CD8-positive, alpha-beta memory T cell (primary cell): ENCODE results near the gene PRPF38A. TPM values are rescaled to one million over a fixed set of nuclear protein-coding genes. Genes with fewer than 3 reads are reported as not detected.

Source experiments
- CTCF ChIA-PET: fragments of 350-600 bp; sonication (Branson Sonifier 250); formaldehyde crosslinking; loops from one replicate; lab custom pipeline; 2021; ENCODE audit warnings: antibody characterized with exemption; lab: Charles Lee
- POLR2A ChIA-PET: fragments of 350-600 bp; sonication (Branson Sonifier 250); formaldehyde crosslinking; loops from one replicate; lab custom pipeline; 2021; ENCODE audit warnings: antibody characterized with exemption; lab: Charles Lee
- DNase-seq, 5 donors: peaks; one replicate each; pipeline versions ENCODE4 v3.0.0 to v3.0.0-alpha.2; 2020 to 2022; ENCODE audit warnings: mixed read lengths in 1 of 5
- H3K27ac ChIP-seq: one replicate; pipeline ENCODE4 v1.7.0; 2013; ENCODE audit warnings: low read depth, mild to moderate bottlenecking, low read length, moderate library complexity
- H3K27me3 ChIP-seq: 2 replicates; pipeline ENCODE4 v1.7.0; 2013; ENCODE audit warnings: low read length, mild to moderate bottlenecking; ENCODE audit not compliant: insufficient read depth, poor library complexity, severe bottlenecking
- H3K36me3 ChIP-seq: 2 replicates; pipeline ENCODE4 v1.7.0; 2013; ENCODE audit warnings: mild to moderate bottlenecking, low read length, moderate library complexity; ENCODE audit not compliant: insufficient read depth
- H3K4me1 ChIP-seq: 2 replicates; pipeline ENCODE4 v1.7.0; 2013; ENCODE audit warnings: mild to moderate bottlenecking, low read length, moderate library complexity; ENCODE audit not compliant: insufficient read depth
- H3K4me3 ChIP-seq: 2 replicates; pipeline ENCODE4 v1.7.0; 2013; ENCODE audit warnings: mild to moderate bottlenecking, low read length
- H3K9me3 ChIP-seq: 2 replicates; pipeline ENCODE4 v1.7.0; 2013; ENCODE audit warnings: mild to moderate bottlenecking, low read length
- H3K27ac Mint-ChIP-seq, 8 donors: one replicate each; pipeline ENCODE4 v1.8.0; 2020 to 2021; ENCODE audit warnings: mixed read lengths in 8 of 8, mild to moderate bottlenecking in 6 of 8, inconsistent platforms in 3 of 8, moderate library complexity in 3 of 8
- H3K27me3 Mint-ChIP-seq, 2 donors: one replicate each; pipeline ENCODE4 v1.8.0; 2020 to 2021; ENCODE audit warnings: mixed read lengths in 2 of 2, mild to moderate bottlenecking in 1 of 2, moderate library complexity in 1 of 2
- H3K36me3 Mint-ChIP-seq, 3 donors: one replicate each; pipeline ENCODE4 v1.8.0; 2020 to 2021; ENCODE audit warnings: mixed read lengths in 3 of 3, inconsistent platforms in 1 of 3, mild to moderate bottlenecking in 1 of 3
- H3K4me1 Mint-ChIP-seq, 3 donors: one replicate each; pipeline ENCODE4 v1.8.0; 2020 to 2021; ENCODE audit warnings: mixed read lengths in 3 of 3, inconsistent platforms in 1 of 3, mild to moderate bottlenecking in 1 of 3
- H3K4me3 Mint-ChIP-seq, 7 donors: one replicate each; pipeline ENCODE4 v1.8.0; 2020 to 2021; ENCODE audit warnings: mixed read lengths in 7 of 7, mild to moderate bottlenecking in 6 of 7, moderate library complexity in 4 of 7, inconsistent platforms in 2 of 7
- H3K9me3 Mint-ChIP-seq, 5 donors: one replicate each; pipeline ENCODE4 v1.8.0; 2020 to 2022; ENCODE audit warnings: mixed read lengths in 5 of 5, mild to moderate bottlenecking in 3 of 5, moderate library complexity in 2 of 5, inconsistent platforms in 1 of 5
- polyA plus RNA-seq: library from polyadenylated mRNA; unstranded; fragments of 300-500 nt; fragmentation: Illumina TruSeq; gene quantifications from one replicate; pipeline ENCODE4 v1.2.3, GENCODE V29; 2021
- total RNA-seq, 2 experiments: library from RNA; stranded (reverse); gene quantifications; one replicate each; pipeline ENCODE4 v1.2.3, GENCODE V29; 2021

The PRPF38A gene
- total and polyA plus RNA-seq, 3 experiments from 2014 or later, result 46.4 to 126 (median 123) TPM

DNA sequence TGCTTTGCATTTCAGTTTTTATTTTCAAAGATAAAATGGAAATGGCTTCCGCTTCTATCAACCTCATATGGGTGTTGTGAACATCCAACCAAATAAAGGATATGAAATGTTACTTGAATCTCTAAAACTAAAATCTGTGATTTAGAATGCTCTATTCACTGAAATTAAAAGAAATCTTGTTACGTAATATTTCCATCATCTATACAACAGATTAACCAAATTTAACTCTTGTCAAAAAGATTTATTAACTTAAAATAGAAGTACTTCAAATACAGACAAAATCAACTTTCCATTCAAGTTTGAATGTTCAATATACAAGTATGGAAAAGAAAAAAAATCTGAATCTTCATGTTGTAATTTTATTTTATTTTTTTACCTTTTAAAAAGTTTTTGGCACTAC, 18.7 kb downstream of the PRPF38A start:
- no peak overlapping the region for H3K4me3 Mint-ChIP-seq
- H3K4me1 Mint-ChIP-seq, result peaks cover 32 to 52% (median 50%) of the 10 kb centered on the region in 3 donors
- H3K27ac ChIP-seq, result peak overlapping the region; percentile 73
- peaks cover 44% of the 10 kb centered on the region for H3K4me1 ChIP-seq
- no peaks in the 10 kb centered on the region for H3K9me3 Mint-ChIP-seq
- ChIA-PET POLR2A (interaction anchor here (0.6 to 2.4 kb wide), 5 partner anchors 7 to 130 kb away, joined by 3 to 24 read pairs (median 4); partner anchors contain the start of genes CC2D1B, ORC1, PRPF38A and TUT4), CTCF (interaction anchor here (1.0 to 2.4 kb wide), 4 partner anchors 18 to 262 kb away, joined by 3 to 12 read pairs (median 4); partner anchors contain the start of genes ORC1, PRPF38A and TUT4)
- H3K27me3 Mint-ChIP-seq, result no peaks in the 10 kb centered on the region
- peaks cover 0 to 57% (median 18%) of the 10 kb centered on the region in 3 donors for H3K36me3 Mint-ChIP-seq
- H3K4me3 ChIP-seq, result no peak overlapping the region
- peaks cover 5% of the 10 kb centered on the region for H3K36me3 ChIP-seq
- H3K27ac Mint-ChIP-seq, result peak overlapping the region in 7 of 8 donors; percentile 3 to 88 (median 70)
- DNase-seq, result no peak
- no peaks in the 10 kb centered on the region for H3K9me3 ChIP-seq
- H3K27me3 ChIP-seq, result no peaks in the 10 kb centered on the region

DNA sequence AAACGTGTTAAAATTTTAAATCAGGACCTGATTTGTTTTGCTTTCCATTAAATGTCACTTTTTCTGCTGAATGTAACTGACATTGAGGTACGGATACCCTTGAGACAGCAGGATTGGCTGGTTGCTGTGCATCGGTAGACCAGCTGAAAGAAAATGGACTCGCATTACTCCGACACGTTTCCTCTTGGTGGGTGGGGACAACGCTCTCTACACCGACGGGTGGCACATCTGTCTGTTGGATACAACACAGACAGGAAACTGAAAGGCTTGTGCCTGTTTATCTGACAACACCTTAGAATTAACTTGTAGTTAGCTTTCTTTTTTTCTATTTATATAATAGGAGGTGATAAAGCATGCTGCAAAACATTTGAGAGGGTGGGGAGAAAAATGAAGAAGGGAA, 19.4 kb downstream of the PRPF38A start:
- ChIA-PET CTCF (interaction anchor here (0.7 to 2.4 kb wide), 6 partner anchors 19 to 262 kb away, joined by 3 to 12 read pairs (median 3); partner anchors contain the start of genes ORC1, PRPF38A and TUT4), POLR2A (interaction anchor here (0.5 to 2.4 kb wide), 9 partner anchors 8 to 271 kb away, joined by 3 to 24 read pairs (median 4); partner anchors contain the start of genes CC2D1B, ORC1, PRPF38A and SHISAL2A)
- H3K4me3 ChIP-seq, result peak overlapping the region; percentile 23
- peaks cover 39% of the 10 kb centered on the region for H3K4me1 ChIP-seq
- Mint-ChIP-seq H3K9me3 (no peaks in the 10 kb centered on the region), H3K4me1 (peaks cover 32 to 50% (median 47%) of the 10 kb centered on the region in 3 donors), H3K27me3 (no peaks in the 10 kb centered on the region), H3K27ac (peak overlapping the region; percentile 91 to 99 (median 96)), H3K4me3 (peak overlapping the region; percentile 15 to 87 (median 74)), H3K36me3 (peaks cover 0 to 53% (median 19%) of the 10 kb centered on the region in 3 donors)
- H3K27ac ChIP-seq, result peak overlapping the region; percentile 73
- H3K27me3 ChIP-seq, result no peaks in the 10 kb centered on the region
- DNase-seq, result peak; percentile 61 to 87 (median 71)
- H3K36me3 ChIP-seq, result no peaks in the 10 kb centered on the region
- no peaks in the 10 kb centered on the region for H3K9me3 ChIP-seq

DNA sequence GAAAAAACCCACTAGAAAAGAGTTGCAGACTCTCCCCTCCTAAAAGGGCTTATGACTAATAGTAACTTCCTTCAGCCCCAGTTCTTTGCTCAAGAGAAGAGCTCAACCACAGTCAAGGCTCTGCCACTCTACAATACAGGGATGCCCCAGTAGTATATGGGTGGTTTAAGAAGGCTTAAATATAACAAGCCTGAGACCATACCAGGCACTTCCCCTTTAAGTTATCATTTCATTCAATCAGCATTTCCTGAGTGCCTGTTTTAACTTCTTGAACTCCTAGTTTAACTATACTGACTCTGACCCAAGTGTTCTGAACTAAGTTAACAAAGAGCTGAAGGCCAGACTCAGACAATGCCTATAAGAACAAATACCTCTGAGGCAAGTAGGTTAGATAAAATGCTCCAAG, 19.8 kb downstream of the PRPF38A start:
- no peaks in the 10 kb centered on the region for H3K36me3 ChIP-seq
- ChIA-PET CTCF (interaction anchor here (0.7 to 2.4 kb wide), 6 partner anchors 19 to 262 kb away, joined by 3 to 12 read pairs (median 3); partner anchors contain the start of genes ORC1, PRPF38A and TUT4), POLR2A (interaction anchor here (0.5 to 2.4 kb wide), 9 partner anchors 8 to 330 kb away, joined by 3 to 24 read pairs (median 4); partner anchors contain the start of genes CC2D1B, ORC1, PRPF38A and SHISAL2A)
- peak in 3 of 5 donors; percentile 24 to 69 (median 64) for DNase-seq
- peak overlapping the region; percentile 73 for H3K27ac ChIP-seq
- Mint-ChIP-seq H3K27me3 (no peaks in the 10 kb centered on the region), H3K4me1 (peaks cover 32 to 49% (median 46%) of the 10 kb centered on the region in 3 donors), H3K9me3 (no peaks in the 10 kb centered on the region), H3K4me3 (peak overlapping the region; percentile 15 to 87 (median 74)), H3K27ac (peak overlapping the region; percentile 91 to 99 (median 96)), H3K36me3 (peaks cover 0 to 52% (median 19%) of the 10 kb centered on the region in 3 donors)
- peaks cover 37% of the 10 kb centered on the region for H3K4me1 ChIP-seq
- H3K27me3 ChIP-seq, result no peaks in the 10 kb centered on the region
- no peaks in the 10 kb centered on the region for H3K9me3 ChIP-seq
- peak overlapping the region; percentile 23 for H3K4me3 ChIP-seq

DNA sequence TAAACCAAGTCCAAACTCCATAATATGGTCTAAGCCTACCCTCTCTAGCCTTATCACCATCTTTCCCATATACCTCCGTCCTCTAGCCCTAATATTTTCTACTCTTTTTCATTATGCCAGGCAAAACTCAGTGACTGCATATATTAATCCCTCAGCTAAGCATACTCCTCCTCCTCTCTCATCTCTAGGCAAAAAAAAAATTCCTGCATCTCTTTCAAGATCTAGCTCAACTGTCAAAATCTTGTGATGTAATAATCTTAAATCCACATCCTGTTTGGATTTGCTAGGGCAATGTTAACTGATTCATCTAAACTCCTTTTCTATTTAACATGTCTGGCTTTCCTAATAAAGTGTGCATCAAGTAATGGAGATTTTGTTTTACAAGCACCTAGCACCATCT, 20.4 kb downstream of the PRPF38A start:
- peak in 1 of 5 donors; percentile 15 for DNase-seq
- Mint-ChIP-seq H3K4me3 (peak overlapping the region; percentile 33 to 87 (median 68)), H3K27me3 (no peaks in the 10 kb centered on the region), H3K4me1 (peaks cover 29 to 43% (median 40%) of the 10 kb centered on the region in 3 donors), H3K36me3 (peaks cover 0 to 48% (median 16%) of the 10 kb centered on the region in 3 donors), H3K9me3 (no peaks in the 10 kb centered on the region), H3K27ac (peak overlapping the region; percentile 91 to 99 (median 96))
- Histone ChIP-seq H3K4me3 (peak overlapping the region; percentile 23), H3K36me3 (no peaks in the 10 kb centered on the region), H3K4me1 (peaks cover 37% of the 10 kb centered on the region), H3K27me3 (no peaks in the 10 kb centered on the region), H3K27ac (peak overlapping the region; percentile 73), H3K9me3 (no peaks in the 10 kb centered on the region)
- POLR2A ChIA-PET, result interaction anchor here (0.6 to 2.4 kb wide), 6 partner anchors 8 to 330 kb away, joined by 3 to 24 read pairs (median 4); partner anchors contain the start of genes ORC1, PRPF38A, SHISAL2A and TUT4
- CTCF ChIA-PET, result interaction anchor here (2.4 kb wide), 1 partner anchor 20 kb away, joined by 12 read pairs; the partner anchor contains the start of genes ORC1 and PRPF38A

DNA sequence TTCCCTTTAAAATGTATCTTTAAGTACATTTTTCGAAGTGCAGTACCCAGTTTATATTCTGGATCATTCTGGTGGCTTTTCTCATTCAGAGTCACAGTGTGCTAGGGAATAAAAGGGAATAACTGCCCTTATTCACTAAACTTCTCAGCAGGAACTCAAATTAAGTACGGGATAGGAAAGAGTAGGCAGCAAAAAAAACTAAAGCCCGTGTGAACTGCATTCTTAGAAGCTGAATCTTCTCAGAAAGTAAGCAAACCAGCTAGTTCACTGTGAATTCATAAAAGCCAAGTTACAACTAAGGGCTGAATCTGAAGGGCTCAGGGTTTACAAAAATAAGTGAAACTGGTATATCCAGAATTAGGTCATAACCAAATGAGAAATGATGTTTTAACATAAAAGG, 22.0 kb downstream of the PRPF38A start:
- Mint-ChIP-seq H3K9me3 (no peaks in the 10 kb centered on the region), H3K36me3 (peaks cover 6 to 51% (median 25%) of the 10 kb centered on the region in 3 donors), H3K4me3 (no peak overlapping the region), H3K27me3 (no peaks in the 10 kb centered on the region), H3K4me1 (peaks cover 29 to 41% (median 38%) of the 10 kb centered on the region in 3 donors), H3K27ac (peak overlapping the region; percentile 62 to 99 (median 76))
- Histone ChIP-seq H3K36me3 (peaks cover 8% of the 10 kb centered on the region), H3K4me1 (peaks cover 37% of the 10 kb centered on the region), H3K27me3 (no peaks in the 10 kb centered on the region), H3K27ac (no peak overlapping the region), H3K9me3 (no peaks in the 10 kb centered on the region), H3K4me3 (no peak overlapping the region)
- no peak for DNase-seq
- POLR2A ChIA-PET, result no interaction called here
- CTCF ChIA-PET, result no interaction called here

DNA sequence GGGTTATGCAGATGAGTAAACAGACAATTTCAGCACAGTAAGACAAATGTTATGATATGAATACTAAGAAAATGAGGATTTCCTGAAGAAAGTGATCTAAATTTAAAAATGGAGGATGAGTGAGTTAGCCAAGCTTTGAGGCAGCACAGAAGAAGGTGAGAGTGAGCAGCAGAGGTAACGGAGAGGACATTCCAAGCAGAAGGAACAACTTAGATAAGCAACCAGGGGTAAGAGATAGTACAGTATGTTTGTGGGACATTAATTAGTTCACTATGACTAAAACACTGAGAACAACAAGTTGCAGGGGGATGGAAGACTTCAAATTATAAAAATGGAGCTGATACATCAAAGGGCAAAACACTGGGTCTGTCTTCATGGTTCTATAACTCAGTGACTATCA, 22.8 kb downstream of the PRPF38A start:
- Histone ChIP-seq H3K27me3 (no peaks in the 10 kb centered on the region), H3K27ac (no peak overlapping the region), H3K4me1 (peaks cover 37% of the 10 kb centered on the region), H3K9me3 (no peaks in the 10 kb centered on the region), H3K4me3 (no peak overlapping the region), H3K36me3 (peaks cover 15% of the 10 kb centered on the region)
- H3K4me3 Mint-ChIP-seq, result no peak overlapping the region
- H3K36me3 Mint-ChIP-seq, result peaks cover 6 to 54% (median 29%) of the 10 kb centered on the region in 3 donors
- peaks cover 29 to 41% (median 37%) of the 10 kb centered on the region in 3 donors for H3K4me1 Mint-ChIP-seq
- no peaks in the 10 kb centered on the region for H3K27me3 Mint-ChIP-seq
- DNase-seq, result no peak
- H3K9me3 Mint-ChIP-seq, result no peaks in the 10 kb centered on the region
- ChIA-PET POLR2A (no interaction called here), CTCF (no interaction called here)
- peak overlapping the region in 5 of 8 donors; percentile 2 to 61 (median 14) for H3K27ac Mint-ChIP-seq

DNA sequence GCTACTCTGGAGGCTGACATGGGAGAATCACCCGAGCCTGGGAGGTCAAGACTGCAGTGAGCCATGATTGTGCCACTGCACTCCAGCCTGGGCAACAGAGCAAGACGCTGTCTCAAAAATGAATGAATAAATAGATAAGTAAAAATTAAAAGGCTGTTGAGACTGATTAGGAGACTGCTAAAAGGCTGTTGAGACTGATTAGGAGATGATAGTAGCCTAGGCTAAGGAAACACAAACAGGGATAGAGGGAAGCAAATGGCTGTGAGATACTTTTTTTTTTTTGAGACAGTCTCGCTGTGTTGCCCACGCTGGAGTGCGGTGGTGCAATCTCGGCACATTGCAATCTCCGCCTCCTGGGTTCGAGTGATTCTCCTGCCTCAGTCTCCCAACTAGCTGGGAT, 28.4 kb downstream of the PRPF38A start:
- peak overlapping the region in 1 of 8 donors; percentile 53 for H3K27ac Mint-ChIP-seq
- H3K4me1 Mint-ChIP-seq, result no peaks in the 10 kb centered on the region
- no peak for DNase-seq
- H3K9me3 ChIP-seq, result no peaks in the 10 kb centered on the region
- no peak overlapping the region for H3K4me3 Mint-ChIP-seq
- no peak overlapping the region for H3K4me3 ChIP-seq
- H3K27me3 Mint-ChIP-seq, result no peaks in the 10 kb centered on the region
- no peaks in the 10 kb centered on the region for H3K27me3 ChIP-seq
- ChIA-PET POLR2A (interaction anchor here (1.1 kb wide), 1 partner anchor 9 kb away, joined by 3 read pairs; no protein-coding TSS in a partner anchor), CTCF (no interaction called here)
- H3K36me3 ChIP-seq, result peaks cover 36% of the 10 kb centered on the region
- H3K4me1 ChIP-seq, result no peaks in the 10 kb centered on the region
- H3K27ac ChIP-seq, result no peak overlapping the region
- H3K36me3 Mint-ChIP-seq, result peaks cover 16 to 76% (median 38%) of the 10 kb centered on the region in 3 donors
- H3K9me3 Mint-ChIP-seq, result no peaks in the 10 kb centered on the region
